K562 (cell line): ENCODE results near the gene CTIF. TPM values are rescaled to one million over a fixed set of nuclear protein-coding genes. Genes with fewer than 3 reads are reported as not detected.

ENCODE experiments used
- ATF1 ChIP-seq, 2 experiments: fragments of 450-650 bp in 1 of 2; IDR thresholded peaks; 2 replicates each; pipeline ENCODE4 v1.6.1; 2016; ENCODE audit warnings: missing compliant biosample characterization in 1 of 2, missing genetic modification characterization in 1 of 2
- BRD9 ChIP-seq: fragments of 450-650 bp; IDR thresholded peaks from 2 replicates; pipeline ENCODE4 v1.6.1; 2018; ENCODE audit warnings: low read depth; ENCODE audit not compliant: partially characterized antibody
- FOS ChIP-seq: IDR thresholded peaks from 3 replicates; pipeline ENCODE4 v1.6.1; 2011; ENCODE audit not compliant: insufficient read length; ENCODE audit errors: extremely low read depth
- GABPA ChIP-seq: fragments of 200-800 bp; sonication (Bioruptor generic); conservative IDR thresholded peaks from 2 replicates; pipeline ENCODE4 v1.6.1; 2016; ENCODE audit warnings: low read depth, missing genetic modification characterization, missing compliant biosample characterization
- MIER1 ChIP-seq: fragments of 450-650 bp; IDR thresholded peaks from 2 replicates; pipeline ENCODE4 v1.6.1; 2016; ENCODE audit warnings: antibody characterized with exemption, mild to moderate bottlenecking, low read depth
- SIX5 ChIP-seq, 2 experiments: IDR thresholded peaks; 2 replicates each; pipeline ENCODE4 v1.6.1; 2011; ENCODE audit warnings: low read length in 2 of 2, borderline replicate concordance in 1 of 2, low read depth in 1 of 2, mild to moderate bottlenecking in 1 of 2, moderate library complexity in 1 of 2; ENCODE audit not compliant: insufficient read depth in 1 of 2
- ZNF431 ChIP-seq: sonication (generic); formaldehyde crosslinking; IDR thresholded peaks from 2 replicates; pipeline ENCODE4 v1.8.0; 2022; ENCODE audit warnings: mild to moderate bottlenecking, missing genetic modification reagents
- ZNF77 ChIP-seq: fragments of 250-450 bp; sonication (Bioruptor Pico); IDR thresholded peaks from 2 replicates; pipeline ENCODE4 v1.5.0; 2020
- polyA plus RNA-seq, 8 experiments: library from polyadenylated mRNA; depleted of rRNA in 4 of 8; stranded (reverse) in 5 of 8; unstranded in 3 of 8; fragments of >200 nt; fragmentation: Nextera tagmentation in 2 of 8; fragmentation: Illumina TruSeq in 1 of 8; extraction: Ambion mirVana in 2 of 8; extraction: Trizol in 1 of 8; gene quantifications; 2 replicates each; pipeline versions ENCODE4 v1.2.1 to v1.2.3, GENCODE V29; 2011 to 2014; ENCODE audit warnings: inconsistent platforms in 1 of 8, missing spikeins in 1 of 8
- total RNA-seq, 7 experiments: library from RNA; depleted of rRNA in 6 of 7; stranded (reverse); fragments of >200 nt in 6 of 7; fragmentation: Illumina TruSeq in 2 of 7; extraction: Trizol in 2 of 7; gene quantifications; 2 replicates each; pipeline versions ENCODE4 v1.2.1 to v1.2.3, GENCODE V29; 2011 to 2021; ENCODE audit warnings: low replicate concordance in 1 of 7
- TF ChIP-seq, protein P1 (sequence below), 2 experiments: fragments of 200-800 bp in 1 of 2; sonication (Bioruptor generic) in 1 of 2; sonication (generic) in 1 of 2; formaldehyde crosslinking in 1 of 2; IDR thresholded peaks in 1 of 2; conservative IDR thresholded peaks in 1 of 2; 2 replicates each; pipeline versions ENCODE4 v1.5.0 to v1.6.1; 2016 to 2020; ENCODE audit warnings: missing compliant biosample characterization in 1 of 2, missing genetic modification characterization in 1 of 2, missing genetic modification reagents in 1 of 2
- TF ChIP-seq, protein P2 (sequence below): fragments of 450-650 bp; formaldehyde crosslinking; IDR thresholded peaks from 2 replicates; pipeline ENCODE4 v1.4.0; 2020; ENCODE audit warnings: mild to moderate bottlenecking, moderate library complexity
- TF ChIP-seq, protein P3 (sequence below): sonication (generic); formaldehyde crosslinking; IDR thresholded peaks from 2 replicates; pipeline ENCODE4 v1.8.0; 2022; ENCODE audit warnings: mild to moderate bottlenecking, low read depth, missing genetic modification reagents
- TF ChIP-seq, protein P4 (sequence below), 2 experiments: fragments of 450-650 bp in 1 of 2; sonication (generic) in 1 of 2; formaldehyde crosslinking in 1 of 2; IDR thresholded peaks; 2 replicates each; pipeline versions ENCODE4 v1.7.1 to v1.9.0; 2016 to 2022; ENCODE audit warnings: inconsistent platforms in 1 of 2, mild to moderate bottlenecking in 1 of 2, missing genetic modification reagents in 1 of 2

Gene CTIF
- total and polyA plus RNA-seq, 9 of the 15 experiments (the other 6 are each of a cell fraction or from before 2014, with no cell fraction given), result 0.17 to 11.5 (median 2.2) TPM

DNA sequence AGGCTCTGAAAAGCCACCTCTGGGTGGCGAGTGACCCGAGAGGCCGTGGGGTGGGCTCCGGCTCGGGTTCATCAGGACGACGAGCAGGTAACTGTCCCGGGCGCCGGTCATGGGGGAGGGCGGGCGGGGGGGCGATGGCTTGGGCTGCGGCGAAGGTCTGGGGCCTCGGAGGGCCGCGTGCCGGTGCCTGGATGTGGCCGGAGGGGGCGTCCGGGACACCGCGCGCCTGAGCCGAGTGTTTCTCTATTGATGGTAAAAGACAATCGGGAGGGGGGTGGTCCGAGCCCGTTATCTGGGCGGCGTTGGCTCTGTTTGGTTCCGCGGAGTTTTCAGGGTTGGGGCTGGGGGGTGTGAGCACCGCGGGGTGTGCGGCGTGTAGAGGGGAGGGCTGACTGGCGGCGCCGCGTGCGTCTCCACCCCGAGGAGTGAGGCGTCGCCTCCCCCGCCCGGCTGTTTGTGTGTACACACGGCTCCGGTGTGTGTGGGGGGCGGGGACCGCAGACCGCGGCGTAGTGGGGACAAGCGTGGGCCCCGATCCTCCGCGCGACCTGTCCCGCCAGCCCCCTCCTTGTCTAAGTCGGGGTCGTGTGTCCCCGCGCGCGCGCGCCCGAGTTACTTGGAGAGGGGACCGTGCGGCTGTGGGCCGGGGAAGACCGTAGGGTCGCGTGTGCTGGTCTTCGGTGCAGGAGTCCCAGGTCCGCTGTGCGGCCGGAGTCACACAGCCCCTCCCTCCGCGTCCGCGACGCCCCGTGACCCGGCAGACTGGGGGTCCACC, 1.6 kb downstream of the CTIF start (continued):
- TF ChIP-seq, protein P1, sequence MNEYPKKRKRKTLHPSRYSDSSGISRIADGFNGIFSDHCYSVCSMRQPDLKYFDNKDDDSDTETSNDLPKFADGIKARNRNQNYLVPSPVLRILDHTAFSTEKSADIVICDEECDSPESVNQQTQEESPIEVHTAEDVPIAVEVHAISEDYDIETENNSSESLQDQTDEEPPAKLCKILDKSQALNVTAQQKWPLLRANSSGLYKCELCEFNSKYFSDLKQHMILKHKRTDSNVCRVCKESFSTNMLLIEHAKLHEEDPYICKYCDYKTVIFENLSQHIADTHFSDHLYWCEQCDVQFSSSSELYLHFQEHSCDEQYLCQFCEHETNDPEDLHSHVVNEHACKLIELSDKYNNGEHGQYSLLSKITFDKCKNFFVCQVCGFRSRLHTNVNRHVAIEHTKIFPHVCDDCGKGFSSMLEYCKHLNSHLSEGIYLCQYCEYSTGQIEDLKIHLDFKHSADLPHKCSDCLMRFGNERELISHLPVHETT (CRISPR knock-in tag; conservative IDR thresholded peaks at IDR 0.05 in 1 of 2, IDR thresholded peaks at IDR 0.05 in 1 of 2), result no peak
- TF ChIP-seq ZNF431 (CRISPR knock-in tag) (0 out of 2 replicates have a peak, but pooled peaks have one; percentile 28), MIER1 (no peak), ATF1 (CRISPR knock-in tag; IDR thresholded peaks at IDR 0.05) (no peak), ATF1 (tag; IDR thresholded peaks at IDR 0.05) (peak; percentile 29; the same call in 1 of the 2 replicates), BRD9 (no peak), ZNF77 (CRISPR knock-in tag) (no peak), FOS (no peak), SIX5 (IDR thresholded peaks at IDR 0.05; ENCODE audit: borderline replicate concordance in 1 of 2, insufficient read depth in 1 of 2, low read depth in 1 of 2, low read length in 2 of 2) (no peak), GABPA (no peak)
- TF ChIP-seq, protein P2, sequence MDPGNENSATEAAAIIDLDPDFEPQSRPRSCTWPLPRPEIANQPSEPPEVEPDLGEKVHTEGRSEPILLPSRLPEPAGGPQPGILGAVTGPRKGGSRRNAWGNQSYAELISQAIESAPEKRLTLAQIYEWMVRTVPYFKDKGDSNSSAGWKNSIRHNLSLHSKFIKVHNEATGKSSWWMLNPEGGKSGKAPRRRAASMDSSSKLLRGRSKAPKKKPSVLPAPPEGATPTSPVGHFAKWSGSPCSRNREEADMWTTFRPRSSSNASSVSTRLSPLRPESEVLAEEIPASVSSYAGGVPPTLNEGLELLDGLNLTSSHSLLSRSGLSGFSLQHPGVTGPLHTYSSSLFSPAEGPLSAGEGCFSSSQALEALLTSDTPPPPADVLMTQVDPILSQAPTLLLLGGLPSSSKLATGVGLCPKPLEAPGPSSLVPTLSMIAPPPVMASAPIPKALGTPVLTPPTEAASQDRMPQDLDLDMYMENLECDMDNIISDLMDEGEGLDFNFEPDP (CRISPR knock-in tag), result no peak
- TF ChIP-seq, protein P3, sequence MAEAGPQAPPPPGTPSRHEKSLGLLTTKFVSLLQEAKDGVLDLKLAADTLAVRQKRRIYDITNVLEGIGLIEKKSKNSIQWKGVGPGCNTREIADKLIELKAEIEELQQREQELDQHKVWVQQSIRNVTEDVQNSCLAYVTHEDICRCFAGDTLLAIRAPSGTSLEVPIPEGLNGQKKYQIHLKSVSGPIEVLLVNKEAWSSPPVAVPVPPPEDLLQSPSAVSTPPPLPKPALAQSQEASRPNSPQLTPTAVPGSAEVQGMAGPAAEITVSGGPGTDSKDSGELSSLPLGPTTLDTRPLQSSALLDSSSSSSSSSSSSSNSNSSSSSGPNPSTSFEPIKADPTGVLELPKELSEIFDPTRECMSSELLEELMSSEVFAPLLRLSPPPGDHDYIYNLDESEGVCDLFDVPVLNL (CRISPR knock-in tag), result no peak
- TF ChIP-seq, protein P4, sequence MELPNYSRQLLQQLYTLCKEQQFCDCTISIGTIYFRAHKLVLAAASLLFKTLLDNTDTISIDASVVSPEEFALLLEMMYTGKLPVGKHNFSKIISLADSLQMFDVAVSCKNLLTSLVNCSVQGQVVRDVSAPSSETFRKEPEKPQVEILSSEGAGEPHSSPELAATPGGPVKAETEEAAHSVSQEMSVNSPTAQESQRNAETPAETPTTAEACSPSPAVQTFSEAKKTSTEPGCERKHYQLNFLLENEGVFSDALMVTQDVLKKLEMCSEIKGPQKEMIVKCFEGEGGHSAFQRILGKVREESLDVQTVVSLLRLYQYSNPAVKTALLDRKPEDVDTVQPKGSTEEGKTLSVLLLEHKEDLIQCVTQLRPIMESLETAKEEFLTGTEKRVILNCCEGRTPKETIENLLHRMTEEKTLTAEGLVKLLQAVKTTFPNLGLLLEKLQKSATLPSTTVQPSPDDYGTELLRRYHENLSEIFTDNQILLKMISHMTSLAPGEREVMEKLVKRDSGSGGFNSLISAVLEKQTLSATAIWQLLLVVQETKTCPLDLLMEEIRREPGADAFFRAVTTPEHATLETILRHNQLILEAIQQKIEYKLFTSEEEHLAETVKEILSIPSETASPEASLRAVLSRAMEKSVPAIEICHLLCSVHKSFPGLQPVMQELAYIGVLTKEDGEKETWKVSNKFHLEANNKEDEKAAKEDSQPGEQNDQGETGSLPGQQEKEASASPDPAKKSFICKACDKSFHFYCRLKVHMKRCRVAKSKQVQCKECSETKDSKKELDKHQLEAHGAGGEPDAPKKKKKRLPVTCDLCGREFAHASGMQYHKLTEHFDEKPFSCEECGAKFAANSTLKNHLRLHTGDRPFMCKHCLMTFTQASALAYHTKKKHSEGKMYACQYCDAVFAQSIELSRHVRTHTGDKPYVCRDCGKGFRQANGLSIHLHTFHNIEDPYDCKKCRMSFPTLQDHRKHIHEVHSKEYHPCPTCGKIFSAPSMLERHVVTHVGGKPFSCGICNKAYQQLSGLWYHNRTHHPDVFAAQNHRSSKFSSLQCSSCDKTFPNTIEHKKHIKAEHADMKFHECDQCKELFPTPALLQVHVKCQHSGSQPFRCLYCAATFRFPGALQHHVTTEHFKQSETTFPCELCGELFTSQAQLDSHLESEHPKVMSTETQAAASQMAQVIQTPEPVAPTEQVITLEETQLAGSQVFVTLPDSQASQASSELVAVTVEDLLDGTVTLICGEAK (IDR thresholded peaks at IDR 0.05), result no peak
- TF ChIP-seq, protein P4 (CRISPR knock-in tag; IDR thresholded peaks at IDR 0.05), result no peak
